Keratinocyte (primary cell): Measurements from ENCODE around the gene KDR.

Experiments
- EZH2 ChIP-seq: IDR thresholded peaks from one replicate; pipeline ENCODE4 v1.6.1; 2012; ENCODE audit warnings: inconsistent platforms, mild to moderate bottlenecking, low read length, moderate library complexity
- TF ChIP-seq, protein P1 (sequence below), 3 experiments: IDR thresholded peaks in 1 of 3; conservative IDR thresholded peaks in 1 of 3; optimal IDR thresholded peaks in 1 of 3; 2 replicates in 2 of 3; 3 replicates in 1 of 3; pipeline versions ENCODE3 to v1.5.1; 2011; ENCODE audit warnings: low read length in 3 of 3, mild to moderate bottlenecking in 3 of 3, moderate library complexity in 2 of 3, control low read depth in 1 of 3, inconsistent platforms in 1 of 3; ENCODE audit not compliant: insufficient read depth in 2 of 3; ENCODE audit errors: extremely low read depth in 1 of 3

GRCh38 chr4:55037728-55038127 is 87.7 kb downstream of the KDR start:
- TF ChIP-seq, protein P1, sequence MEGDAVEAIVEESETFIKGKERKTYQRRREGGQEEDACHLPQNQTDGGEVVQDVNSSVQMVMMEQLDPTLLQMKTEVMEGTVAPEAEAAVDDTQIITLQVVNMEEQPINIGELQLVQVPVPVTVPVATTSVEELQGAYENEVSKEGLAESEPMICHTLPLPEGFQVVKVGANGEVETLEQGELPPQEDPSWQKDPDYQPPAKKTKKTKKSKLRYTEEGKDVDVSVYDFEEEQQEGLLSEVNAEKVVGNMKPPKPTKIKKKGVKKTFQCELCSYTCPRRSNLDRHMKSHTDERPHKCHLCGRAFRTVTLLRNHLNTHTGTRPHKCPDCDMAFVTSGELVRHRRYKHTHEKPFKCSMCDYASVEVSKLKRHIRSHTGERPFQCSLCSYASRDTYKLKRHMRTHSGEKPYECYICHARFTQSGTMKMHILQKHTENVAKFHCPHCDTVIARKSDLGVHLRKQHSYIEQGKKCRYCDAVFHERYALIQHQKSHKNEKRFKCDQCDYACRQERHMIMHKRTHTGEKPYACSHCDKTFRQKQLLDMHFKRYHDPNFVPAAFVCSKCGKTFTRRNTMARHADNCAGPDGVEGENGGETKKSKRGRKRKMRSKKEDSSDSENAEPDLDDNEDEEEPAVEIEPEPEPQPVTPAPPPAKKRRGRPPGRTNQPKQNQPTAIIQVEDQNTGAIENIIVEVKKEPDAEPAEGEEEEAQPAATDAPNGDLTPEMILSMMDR (optimal IDR thresholded peaks at IDR 0.05 in 1 of 3, IDR thresholded peaks at IDR 0.05 in 1 of 3, conservative IDR thresholded peaks at IDR 0.05 in 1 of 3; ENCODE audit: extremely low read depth in 1 of 3, insufficient read depth in 2 of 3, low read length in 3 of 3), result no peak
- no peak for TF ChIP-seq EZH2
